NT2/D1 (cell line): Measurements from ENCODE around the gene PPP1R17.

Experiments used
- SUZ12 ChIP-seq: IDR thresholded peaks from 2 replicates; pipeline ENCODE4 v1.6.1; 2011; ENCODE audit not compliant: insufficient read length, insufficient read depth; ENCODE audit errors: extremely low read depth
- YY1 ChIP-seq: IDR thresholded peaks from 2 replicates; pipeline ENCODE4 v1.6.1; 2011; ENCODE audit not compliant: insufficient read length, insufficient read depth
- ZNF274 ChIP-seq: IDR thresholded peaks from 2 replicates; pipeline ENCODE4 v1.6.1; 2011; ENCODE audit warnings: mild to moderate bottlenecking, low read depth, low read length

GRCh38 chr7:31710171-31710570 is 23.2 kb downstream of the PPP1R17 start:
- TF ChIP-seq YY1: no peak
- no peak for TF ChIP-seq ZNF274
- TF ChIP-seq SUZ12: no peak
